Fibroblast of lung (primary cell): ENCODE measurements around the gene SDCCAG8. TPM values are rescaled to one million over a fixed set of nuclear protein-coding genes. Genes with fewer than 3 reads are reported as not detected.
"Not testable (repeated sequence)": the region's sequence is repeated elsewhere in the genome, so short reads cannot be mapped to it uniquely, and the experiment has no call there.

Experiments used
- DNase-seq, 2 donors: peaks; one replicate each; pipeline versions ENCODE4 v3.0.0 to v3.0.0-alpha.2; 2010; ENCODE audit warnings: low read depth in 2 of 2
- H2AFZ ChIP-seq: 2 replicates; pipeline ENCODE4 v1.5.1; 2012; ENCODE audit warnings: low read length, control low read depth, inconsistent platforms
- H3K27ac ChIP-seq: 2 replicates; pipeline ENCODE4 v1.5.1; 2011; ENCODE audit warnings: low read length, control low read depth; ENCODE audit not compliant: insufficient read depth
- H3K27me3 ChIP-seq: 2 replicates; pipeline ENCODE4 v1.5.1; 2011; ENCODE audit warnings: mild to moderate bottlenecking, low read length; ENCODE audit not compliant: control insufficient read depth, insufficient read depth
- H3K36me3 ChIP-seq: 2 replicates; pipeline ENCODE4 v1.5.1; 2011; ENCODE audit warnings: low read length; ENCODE audit not compliant: control insufficient read depth, insufficient read depth
- H3K4me1 ChIP-seq: 2 replicates; pipeline ENCODE4 v1.5.1; 2011; ENCODE audit warnings: low read length; ENCODE audit not compliant: control insufficient read depth, insufficient read depth; ENCODE audit errors: extremely low read depth
- H3K4me2 ChIP-seq: 2 replicates; pipeline ENCODE4 v1.5.1; 2011; ENCODE audit warnings: low read length, control low read depth; ENCODE audit not compliant: insufficient read depth; ENCODE audit errors: extremely low read depth
- H3K4me3 ChIP-seq, 4 experiments: fragments of 200-600 bp in 1 of 4; sonication (generic) in 1 of 4; replicated peaks in 1 of 4; 2 replicates each; pipeline ENCODE4 v1.5.1; 2011 to 2016; ENCODE audit warnings: low read length in 4 of 4, low read depth in 3 of 4, mild to moderate bottlenecking in 3 of 4, control low read depth in 2 of 4, inconsistent platforms in 1 of 4, mixed read lengths in 1 of 4; ENCODE audit not compliant: insufficient read depth in 1 of 4; ENCODE audit errors: control extremely low read depth in 1 of 4
- H3K79me2 ChIP-seq: 2 replicates; pipeline ENCODE4 v1.5.1; 2012; ENCODE audit warnings: mild to moderate bottlenecking, low read length, inconsistent platforms; ENCODE audit not compliant: control insufficient read depth, insufficient read depth
- H3K9ac ChIP-seq: 2 replicates; pipeline ENCODE4 v1.5.1; 2011; ENCODE audit warnings: mild to moderate bottlenecking, low read length, control low read depth; ENCODE audit not compliant: insufficient read depth
- H3K9me3 ChIP-seq: 2 replicates; pipeline ENCODE4 v1.5.1; 2012; ENCODE audit warnings: low read depth, low read length; ENCODE audit not compliant: control insufficient read depth, insufficient read depth
- H4K20me1 ChIP-seq: 2 replicates; pipeline ENCODE4 v1.5.1; 2011; ENCODE audit warnings: low read length; ENCODE audit not compliant: control insufficient read depth, insufficient read depth; ENCODE audit errors: extremely low read depth
- CTCF ChIP-seq, 2 donors: IDR thresholded peaks in 1 of 2; conservative IDR thresholded peaks in 1 of 2; 1 replicate in 1 of 2; 2 replicates in 1 of 2; pipeline ENCODE4 v1.5.1; 2011 to 2012; ENCODE audit warnings: low read length in 2 of 2, control low read depth in 1 of 2, inconsistent platforms in 1 of 2, low read depth in 1 of 2, mild to moderate bottlenecking in 1 of 2
- EZH2 ChIP-seq: IDR thresholded peaks from 2 replicates; pipeline ENCODE4 v1.5.1; 2012; ENCODE audit warnings: low read length, control low read depth, mild to moderate bottlenecking; ENCODE audit errors: missing control alignments
- polyA plus RNA-seq, 2 donors: library from polyadenylated mRNA; depleted of rRNA in 1 of 2; stranded (reverse) in 1 of 2; unstranded in 1 of 2; fragments of >200 nt; gene quantifications; 2 replicates each; pipeline ENCODE4 v1.2.1, GENCODE V29; 2011 to 2012; ENCODE audit warnings: missing spikeins in 1 of 2
- total RNA-seq: library from RNA; depleted of rRNA; stranded (reverse); fragments of >200 nt; gene quantifications from 2 replicates; pipeline ENCODE4 v1.2.1, GENCODE V29; 2014

Gene SDCCAG8
- total and polyA plus RNA-seq, 2 donors (not counting 1 experiment from before 2014, with no cell fraction given): 34.8 to 53.2 TPM

- H3K36me3 ChIP-seq: peaks cover 5% of the 10 kb centered on the region
- H3K27me3 ChIP-seq: no peaks in the 10 kb centered on the region
- no peaks in the 10 kb centered on the region for H3K4me1 ChIP-seq
- H2AFZ ChIP-seq: no peak overlapping the region
- TF ChIP-seq EZH2: no peak
- no peak for TF ChIP-seq CTCF (conservative IDR thresholded peaks at IDR 0.05 in 1 of 2, IDR thresholded peaks at IDR 0.05 in 1 of 2; ENCODE audit: low read depth in 1 of 2, low read length in 2 of 2)
- H4K20me1 ChIP-seq: no peaks in the 10 kb centered on the region
- no peak overlapping the region for H3K4me2 ChIP-seq
- no peaks in the 10 kb centered on the region for H3K79me2 ChIP-seq
- no peak overlapping the region for H3K9ac ChIP-seq
- H3K4me3 ChIP-seq: no peak overlapping the region
- DNase-seq: no peak
- H3K9me3 ChIP-seq: no peaks in the 10 kb centered on the region
- H3K27ac ChIP-seq: no peak overlapping the region
Observed at GRCh38 chr1:243336163-243336562, 80.3 kb downstream of the SDCCAG8 start.

GRCh38 chr1:243338848-243339247, 83.0 kb downstream of the SDCCAG8 start:
- not testable (repeated sequence) for H3K79me2 ChIP-seq, H3K27ac ChIP-seq, H3K4me2 ChIP-seq, H3K9me3 ChIP-seq, H4K20me1 ChIP-seq, H3K4me1 ChIP-seq, H3K36me3 ChIP-seq, H2AFZ ChIP-seq, H3K4me3 ChIP-seq, DNase-seq, H3K9ac ChIP-seq, H3K27me3 ChIP-seq

GRCh38 chr1:243341074-243341473, 85.2 kb downstream of the SDCCAG8 start:
- Histone ChIP-seq H3K9ac (no peak overlapping the region), H3K4me3 (no peak overlapping the region), H3K36me3 (peaks cover 3% of the 10 kb centered on the region), H3K9me3 (no peaks in the 10 kb centered on the region), H3K4me2 (no peak overlapping the region), H3K27me3 (no peaks in the 10 kb centered on the region), H3K4me1 (no peaks in the 10 kb centered on the region), H2AFZ (no peak overlapping the region), H3K79me2 (no peaks in the 10 kb centered on the region), H3K27ac (no peak overlapping the region), H4K20me1 (no peaks in the 10 kb centered on the region)
- DNase-seq: no peak
- TF ChIP-seq CTCF (conservative IDR thresholded peaks at IDR 0.05 in 1 of 2, IDR thresholded peaks at IDR 0.05 in 1 of 2; ENCODE audit: low read depth in 1 of 2, low read length in 2 of 2): no peak
- TF ChIP-seq EZH2: no peak
